GM19452 (cell line): ENCODE measurements around the gene SRGAP2B.
"Not testable (repeated sequence)": the region's sequence is repeated elsewhere in the genome, so short reads cannot be mapped to it uniquely, and the experiment has no call there.

Experiments
- ATAC-seq: cut with Tn5 transposase; IDR thresholded peaks from one replicate; pipeline ENCODE4 v1.9.1; 2021; ENCODE audit not compliant: unreplicated experiment

SRGAP2B gene

GRCh38 chr1:145000074-145000742 is 94.9 kb downstream of the SRGAP2B start:
- ATAC-seq: not testable (repeated sequence)

GRCh38 chr1:144998981-144999273 is 96.2 kb downstream of the SRGAP2B start:
- not testable (repeated sequence) for ATAC-seq

GRCh38 chr1:144998134-144998980 is 96.8 kb downstream of the SRGAP2B start:
- not testable (repeated sequence) for ATAC-seq

- not testable (repeated sequence) for ATAC-seq
Observed at GRCh38 chr1:144995833-144996410, 99.2 kb downstream of the SRGAP2B start.

- ATAC-seq: not testable (repeated sequence)
Observed at GRCh38 chr1:144992915-144993314, 102.2 kb downstream of the SRGAP2B start.

- ATAC-seq: not testable (repeated sequence)
Observed at GRCh38 chr1:144990611-144991010, 104.5 kb downstream of the SRGAP2B start.

- ATAC-seq: not testable (repeated sequence)
Observed at GRCh38 chr1:144987131-144987530, 108.0 kb downstream of the SRGAP2B start.

GRCh38 chr1:144986171-144986860 is 108.8 kb downstream of the SRGAP2B start:
- not testable (repeated sequence) for ATAC-seq

GRCh38 chr1:144985550-144986170 is 109.5 kb downstream of the SRGAP2B start:
- not testable (repeated sequence) for ATAC-seq

- not testable (repeated sequence) for ATAC-seq
Observed at GRCh38 chr1:144982802-144983525, 112.2 kb downstream of the SRGAP2B start.

GRCh38 chr1:144981157-144981556 is 114.0 kb downstream of the SRGAP2B start:
- ATAC-seq: not testable (repeated sequence)

- ATAC-seq: not testable (repeated sequence)
Observed at GRCh38 chr1:144979960-144980595, 115.0 kb downstream of the SRGAP2B start.

- ATAC-seq: not testable (repeated sequence)
Observed at GRCh38 chr1:144977856-144978255, 117.3 kb downstream of the SRGAP2B start.

- ATAC-seq: not testable (repeated sequence)
Observed at GRCh38 chr1:144971936-144972335, 123.2 kb downstream of the SRGAP2B start.

GRCh38 chr1:144966488-144966887 is 128.6 kb downstream of the SRGAP2B start:
- ATAC-seq: not testable (repeated sequence)

- ATAC-seq: not testable (repeated sequence)
Observed at GRCh38 chr1:144964765-144965164, 130.4 kb downstream of the SRGAP2B start.

- not testable (repeated sequence) for ATAC-seq
Observed at GRCh38 chr1:144964186-144964585, 130.9 kb downstream of the SRGAP2B start.

- ATAC-seq: not testable (repeated sequence)
Observed at GRCh38 chr1:144963571-144963970, 131.6 kb downstream of the SRGAP2B start.
